Ascending aorta (tissue), 2 donors: ENCODE data around the gene TMEM25. TPM values are rescaled to one million over a fixed set of nuclear protein-coding genes. Genes with fewer than 3 reads are reported as not detected.
"Not testable (repeated sequence)": the region's sequence is repeated elsewhere in the genome, so short reads cannot be mapped to it uniquely, and the experiment has no call there.

ENCODE experiments used
- DNase-seq, 2 donors: peaks; one replicate each; pipeline ENCODE4 v3.0.0-alpha.2; 2019; ENCODE audit warnings: low spot score in 2 of 2
- H3K27ac ChIP-seq, 2 donors: fragments of 200-600 bp; sonication (generic); one replicate each; pipeline ENCODE4 v1.5.1; 2016 to 2017; ENCODE audit warnings: mild to moderate bottlenecking in 1 of 2
- H3K27me3 ChIP-seq: fragments of 200-600 bp; sonication (generic); one replicate; pipeline ENCODE4 v1.5.1; 2017
- H3K36me3 ChIP-seq, 2 donors: fragments of 200-600 bp; sonication (generic); one replicate each; pipeline ENCODE4 v1.5.1; 2016
- H3K4me1 ChIP-seq, 2 donors: fragments of 200-600 bp; sonication (generic); one replicate each; pipeline ENCODE4 v1.5.1; 2016 to 2017; ENCODE audit warnings: mild to moderate bottlenecking in 1 of 2
- H3K4me3 ChIP-seq, 2 donors: fragments of 200-600 bp; sonication (generic); one replicate each; pipeline ENCODE4 v1.5.1; 2016 to 2017; ENCODE audit warnings: mild to moderate bottlenecking in 1 of 2
- H3K9me3 ChIP-seq, 2 donors: fragments of 200-600 bp; sonication (generic); one replicate each; pipeline ENCODE4 v1.5.1; 2016
- CTCF ChIP-seq, 3 experiments: fragments of 200-600 bp in 2 of 3; fragments of 450-650 bp in 1 of 3; sonication (generic) in 2 of 3; IDR thresholded peaks; one replicate each; pipeline ENCODE4 v1.5.1; 2016 to 2019; ENCODE audit warnings: antibody characterized with exemption in 3 of 3, mild to moderate bottlenecking in 1 of 3, moderate library complexity in 1 of 3
- intact Hi-C: fragments of 100-400 bp; cut with DNase I; formaldehyde crosslinking; loops from one replicate; pipeline ENCODE4 v1.15.1; 2023
- total RNA-seq: library from RNA; depleted of rRNA; stranded (reverse); fragments of >200 nt; gene quantifications from one replicate; pipeline ENCODE4 v1.1.0, GENCODE V29; 2016

The TMEM25 gene
- total RNA-seq: 133 TPM

- intact Hi-C loops: loop anchor here (2.0 kb wide), 1 partner anchor 36 kb away; no protein-coding TSS in a partner anchor
- DNase-seq: peak in 1 of 2 donors; percentile 81
- TF ChIP-seq CTCF (IDR thresholded peaks at IDR 0.05): no peak
- peak within 1 kb of the TSS; percentile 84 to 92 for H3K4me3 ChIP-seq
- peak within 1 kb of the TSS; percentile 71 to 73 for H3K27ac ChIP-seq
- no peaks in the 10 kb centered on the region for H3K27me3 ChIP-seq
- peaks cover 0 to 18% of the 10 kb centered on the region in 2 donors for H3K36me3 ChIP-seq
- no peaks in the 10 kb centered on the region for H3K9me3 ChIP-seq
- H3K4me1 ChIP-seq: peaks cover 0 to 21% of the 10 kb centered on the region in 2 donors
These were observed at the start of gene TMEM25 for GRCh38 chr11:118530683-118531596. Gene TMEM25, plus strand, starts transcription at chr11:118531192. Its CDS starts 610 bp downstream, at chr11:118531802.

GRCh38 chr11:118481238-118481637, 49.8 kb upstream of the TMEM25 start:
- H3K4me1 ChIP-seq, H3K27me3 ChIP-seq, H3K4me3 ChIP-seq, H3K9me3 ChIP-seq, DNase-seq, H3K27ac ChIP-seq: not testable (repeated sequence)
- intact Hi-C loops: loop anchor here (10.0 kb wide), 1 partner anchor 336 kb away; no protein-coding TSS in a partner anchor
- peaks cover 73 to 95% of the 10 kb centered on the region in 2 donors for H3K36me3 ChIP-seq

GRCh38 chr11:118484405-118484804, 46.6 kb upstream of the TMEM25 start:
- intact Hi-C loops: loop anchor here (10.0 kb wide), 1 partner anchor 340 kb away; no protein-coding TSS in a partner anchor
- no peak for DNase-seq

GRCh38 chr11:118485273-118485672, 45.7 kb upstream of the TMEM25 start:
- DNase-seq: no peak
- no peaks in the 10 kb centered on the region for H3K9me3 ChIP-seq
- intact Hi-C loops: loop anchor here (10.0 kb wide), 1 partner anchor 340 kb away; no protein-coding TSS in a partner anchor
- peaks cover 61 to 90% of the 10 kb centered on the region in 2 donors for H3K36me3 ChIP-seq
- no peak overlapping the region for H3K27ac ChIP-seq
- no peak overlapping the region for H3K4me3 ChIP-seq
- no peaks in the 10 kb centered on the region for H3K27me3 ChIP-seq
- H3K4me1 ChIP-seq: no peaks in the 10 kb centered on the region
- TF ChIP-seq CTCF (IDR thresholded peaks at IDR 0.05): no peak

More at GRCh38 chr11:118484405-118484804, 46.6 kb upstream of the TMEM25 start:
- Histone ChIP-seq H3K36me3 (peaks cover 58 to 90% of the 10 kb centered on the region in 2 donors), H3K4me3 (no peak overlapping the region), H3K9me3 (no peaks in the 10 kb centered on the region), H3K27me3 (no peaks in the 10 kb centered on the region), H3K4me1 (no peaks in the 10 kb centered on the region), H3K27ac (no peak overlapping the region)
- no peak for TF ChIP-seq CTCF (IDR thresholded peaks at IDR 0.05)

GRCh38 chr11:118488480-118489109, 42.4 kb upstream of the TMEM25 start:
- Histone ChIP-seq H3K36me3 (peaks cover 54 to 90% of the 10 kb centered on the region in 2 donors), H3K4me1 (no peaks in the 10 kb centered on the region), H3K27me3 (no peaks in the 10 kb centered on the region), H3K27ac (no peak overlapping the region), H3K9me3 (no peaks in the 10 kb centered on the region), H3K4me3 (no peak overlapping the region)
- intact Hi-C loops: loop anchor here (1.0 to 10.0 kb wide), 2 partner anchors 87 to 344 kb away; partner anchors contain the start of gene ATP5MG
- peak in 1 of 2 donors; percentile 73 for DNase-seq
- TF ChIP-seq CTCF (IDR thresholded peaks at IDR 0.05): peak; percentile 51 to 78 (median 74)
